ENCODE data around the gene B4GALT1. TPM values are rescaled to one million over a fixed set of nuclear protein-coding genes. Genes with fewer than 3 reads are reported as not detected.

The B4GALT1 gene
- total RNA-seq, 1 experiment from 2014 or later, result 31.4 TPM

- BruUV-seq (replicated peaks), result no TSS peak
- DNase-seq (ENCODE audit: low read depth, low spot score) (no peak), ATAC-seq (no peak)
- no peak overlapping the region for H3K9ac ChIP-seq (ENCODE audit: low read length)
- RAD21 ChIA-PET (ENCODE audit: low non-redundant PET in 1 of 2, low total read pairs in 2 of 2, uncharacterized antibody in 2 of 2, unreplicated experiment in 2 of 2), result no interaction called here
- no peaks in the 10 kb centered on the region for H3K9me2 ChIP-seq (ENCODE audit: insufficient read depth)
- CTCF ChIA-PET, result no interaction called here
- no peak overlapping the region for H3K27ac ChIP-seq (ENCODE audit: low read depth, low read length)
- H3K4me2 ChIP-seq (ENCODE audit: low read length), result no peak overlapping the region
- H3K4me1 ChIP-seq (ENCODE audit: control insufficient read depth in 1 of 2, insufficient read depth in 2 of 2, low read length in 2 of 2), result peaks cover 6 to 17% of the 10 kb centered on the region in 2 experiments
- POLR2A ChIA-PET, result no interaction called here
- no peak overlapping the region for H2AFZ ChIP-seq (ENCODE audit: low read depth, low read length, poor library complexity, severe bottlenecking)
- H3K4me3 ChIP-seq (replicated peaks in 1 of 2; ENCODE audit: low read depth in 1 of 2, low read length in 2 of 2), result no peak overlapping the region
- H3K36me3 ChIP-seq (ENCODE audit: control insufficient read depth in 1 of 2, insufficient read depth in 2 of 2, low read length in 2 of 2), result no peaks in the 10 kb centered on the region
- TF ChIP-seq ELF1 (IDR thresholded peaks at IDR 0.05; ENCODE audit: borderline replicate concordance, low read depth), result no peak
- no peak for TF ChIP-seq CTCF (IDR thresholded peaks at IDR 0.05 in 2 of 3, conservative IDR thresholded peaks at IDR 0.05 in 1 of 3; ENCODE audit: borderline replicate concordance in 1 of 3, insufficient read depth in 1 of 3, low read depth in 2 of 3, low read length in 2 of 3)
- no peak for TF ChIP-seq POLR2AphosphoS5 (IDR thresholded peaks at IDR 0.05; ENCODE audit: low read depth, low read length)
- no peak for TF ChIP-seq FOSL1 (IDR thresholded peaks at IDR 0.05; ENCODE audit: low read depth)
- no peak for TF ChIP-seq EZH2 (IDR thresholded peaks at IDR 0.05)
- no peak for TF ChIP-seq CEBPB (IDR thresholded peaks at IDR 0.05; ENCODE audit: low read depth)
- no peak for TF ChIP-seq SRF (IDR thresholded peaks at IDR 0.05; ENCODE audit: low read depth)
- intact Hi-C loops (cut with micrococcal nuclease), result no loop called here
- H3K79me2 ChIP-seq (ENCODE audit: insufficient read depth, low read length), result no peaks in the 10 kb centered on the region
- no peaks in the 10 kb centered on the region for H3K9me3 ChIP-seq (ENCODE audit: control insufficient read depth in 1 of 2, insufficient read depth in 1 of 2, low read depth in 1 of 2, low read length in 2 of 2)
- no peaks in the 10 kb centered on the region for H4K20me1 ChIP-seq (ENCODE audit: insufficient read depth)
- no peaks in the 10 kb centered on the region for H3K27me3 ChIP-seq (ENCODE audit: insufficient read depth, low read length)
Observed at GRCh38 chr9:33105959-33106358, 61.2 kb downstream of the B4GALT1 start.

DNA sequence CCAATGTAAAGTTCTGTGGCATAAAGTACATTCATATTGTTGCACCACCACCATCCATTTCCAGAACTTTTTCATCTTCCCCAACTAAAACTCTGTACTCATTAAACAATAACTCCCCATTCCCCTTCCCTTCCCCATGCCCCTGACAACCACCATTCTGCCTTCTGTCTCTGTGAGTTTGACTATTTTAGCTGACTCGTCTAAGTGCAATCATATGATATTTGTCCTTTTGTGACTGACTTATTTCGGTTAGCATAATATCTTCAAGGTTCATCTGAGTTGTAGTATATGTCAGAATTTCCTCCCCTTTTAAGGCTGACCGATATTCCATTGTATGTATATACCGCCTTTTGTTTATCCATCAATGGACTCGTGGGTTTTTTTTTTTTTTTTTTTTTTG lies 61.6 kb downstream of the B4GALT1 start:
- intact Hi-C loops (cut with micrococcal nuclease), result no loop called here
- Histone ChIP-seq H4K20me1 (ENCODE audit: insufficient read depth) (no peaks in the 10 kb centered on the region), H3K36me3 (ENCODE audit: control insufficient read depth in 1 of 2, insufficient read depth in 2 of 2, low read length in 2 of 2) (no peaks in the 10 kb centered on the region), H3K9me2 (ENCODE audit: insufficient read depth) (no peaks in the 10 kb centered on the region), H3K4me3 (replicated peaks in 1 of 2; ENCODE audit: low read depth in 1 of 2, low read length in 2 of 2) (no peak overlapping the region), H3K4me2 (ENCODE audit: low read length) (no peak overlapping the region), H3K79me2 (ENCODE audit: insufficient read depth, low read length) (no peaks in the 10 kb centered on the region), H3K9ac (ENCODE audit: low read length) (no peak overlapping the region), H3K27me3 (ENCODE audit: insufficient read depth, low read length) (no peaks in the 10 kb centered on the region), H2AFZ (ENCODE audit: low read depth, low read length, poor library complexity, severe bottlenecking) (no peak overlapping the region), H3K9me3 (ENCODE audit: control insufficient read depth in 1 of 2, insufficient read depth in 1 of 2, low read depth in 1 of 2, low read length in 2 of 2) (no peaks in the 10 kb centered on the region), H3K27ac (ENCODE audit: low read depth, low read length) (no peak overlapping the region), H3K4me1 (ENCODE audit: control insufficient read depth in 1 of 2, insufficient read depth in 2 of 2, low read length in 2 of 2) (peaks cover 6 to 22% of the 10 kb centered on the region in 2 experiments)
- BruUV-seq (replicated peaks), result no TSS peak
- ATAC-seq (no peak), DNase-seq (ENCODE audit: low read depth, low spot score) (no peak)
- RAD21 ChIA-PET (ENCODE audit: low non-redundant PET in 1 of 2, low total read pairs in 2 of 2, uncharacterized antibody in 2 of 2, unreplicated experiment in 2 of 2), result no interaction called here
- CTCF ChIA-PET, result no interaction called here
- POLR2A ChIA-PET, result no interaction called here
- TF ChIP-seq SIN3A (IDR thresholded peaks at IDR 0.05; ENCODE audit: low read depth), result no peak
- TF ChIP-seq TCF7L2 (IDR thresholded peaks at IDR 0.05; ENCODE audit: borderline replicate concordance, extremely low read depth, insufficient read depth, insufficient read length), result no peak
- TF ChIP-seq CTCF (IDR thresholded peaks at IDR 0.05 in 2 of 3, conservative IDR thresholded peaks at IDR 0.05 in 1 of 3; ENCODE audit: borderline replicate concordance in 1 of 3, insufficient read depth in 1 of 3, low read depth in 2 of 3, low read length in 2 of 3), result no peak
- no peak for TF ChIP-seq MAX (IDR thresholded peaks at IDR 0.05)
- no peak for TF ChIP-seq EZH2 (IDR thresholded peaks at IDR 0.05)
- no peak for TF ChIP-seq ZNF274 (IDR thresholded peaks at IDR 0.05; ENCODE audit: low read depth, low read length)
- no peak for TF ChIP-seq FOSL1 (IDR thresholded peaks at IDR 0.05; ENCODE audit: low read depth)
- no peak for TF ChIP-seq CBX3 (IDR thresholded peaks at IDR 0.05; ENCODE audit: low read depth)
- TF ChIP-seq, protein P1, sequence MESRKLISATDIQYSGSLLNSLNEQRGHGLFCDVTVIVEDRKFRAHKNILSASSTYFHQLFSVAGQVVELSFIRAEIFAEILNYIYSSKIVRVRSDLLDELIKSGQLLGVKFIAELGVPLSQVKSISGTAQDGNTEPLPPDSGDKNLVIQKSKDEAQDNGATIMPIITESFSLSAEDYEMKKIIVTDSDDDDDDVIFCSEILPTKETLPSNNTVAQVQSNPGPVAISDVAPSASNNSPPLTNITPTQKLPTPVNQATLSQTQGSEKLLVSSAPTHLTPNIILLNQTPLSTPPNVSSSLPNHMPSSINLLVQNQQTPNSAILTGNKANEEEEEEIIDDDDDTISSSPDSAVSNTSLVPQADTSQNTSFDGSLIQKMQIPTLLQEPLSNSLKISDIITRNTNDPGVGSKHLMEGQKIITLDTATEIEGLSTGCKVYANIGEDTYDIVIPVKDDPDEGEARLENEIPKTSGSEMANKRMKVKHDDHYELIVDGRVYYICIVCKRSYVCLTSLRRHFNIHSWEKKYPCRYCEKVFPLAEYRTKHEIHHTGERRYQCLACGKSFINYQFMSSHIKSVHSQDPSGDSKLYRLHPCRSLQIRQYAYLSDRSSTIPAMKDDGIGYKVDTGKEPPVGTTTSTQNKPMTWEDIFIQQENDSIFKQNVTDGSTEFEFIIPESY (IDR thresholded peaks at IDR 0.05; ENCODE audit: extremely low read depth, insufficient replicate concordance, low read length), result no peak
- no peak for TF ChIP-seq POLR2A (IDR thresholded peaks at IDR 0.05; ENCODE audit: borderline replicate concordance, extremely low read depth, insufficient read depth, insufficient read length)
- no peak for TF ChIP-seq ELF1 (IDR thresholded peaks at IDR 0.05; ENCODE audit: borderline replicate concordance, low read depth)

Measured in HCT116 (cell line).